Skin of body (tissue), 2 donors: ENCODE results near the gene RAP1A. TPM values are rescaled to one million over a fixed set of nuclear protein-coding genes. Genes with fewer than 3 reads are reported as not detected.

Source experiments
- DNase-seq: peaks from one replicate; lab custom pipeline; 2025; lab: John Stamatoyannopoulos, UW
- total RNA-seq: library from RNA; depleted of rRNA; stranded (reverse); fragments of >200 nt; gene quantifications from one replicate; pipeline ENCODE4 v1.2.3, GENCODE V29; 2014

RAP1A gene
- 21.4 TPM for total RNA-seq

- DNase-seq, result peak; percentile 92
These were observed at the start of gene RAP1A for GRCh38 chr1:111619635-111620440. Gene RAP1A (plus strand): TSS chr1:111619789. CDS start chr1:111691361, 71,572 bp downstream.

DNA sequence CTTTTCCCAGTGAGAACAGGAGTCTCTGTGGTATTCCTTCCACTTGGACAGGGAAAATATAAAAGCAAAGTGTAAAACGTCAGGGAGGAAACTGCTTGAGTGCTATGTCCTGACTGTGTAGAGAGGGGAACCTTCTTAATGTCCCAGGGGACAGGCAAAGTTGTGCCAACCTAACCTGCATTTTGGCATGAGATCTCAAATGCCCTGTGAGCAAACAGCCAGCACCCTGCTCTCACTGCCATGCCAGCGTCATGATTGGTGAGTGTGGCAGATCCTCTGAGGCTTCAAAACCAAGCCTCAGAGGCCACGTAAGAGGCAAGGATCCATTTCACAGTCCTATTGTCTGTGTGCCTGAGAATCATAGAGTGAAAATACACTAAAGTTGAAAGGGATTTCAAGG is 49.7 kb upstream of the RAP1A start:
- DNase-seq, result no peak

GRCh38 chr1:111570781-111571181 is 48.8 kb upstream of the RAP1A start:
- DNase-seq, result no peak

DNA sequence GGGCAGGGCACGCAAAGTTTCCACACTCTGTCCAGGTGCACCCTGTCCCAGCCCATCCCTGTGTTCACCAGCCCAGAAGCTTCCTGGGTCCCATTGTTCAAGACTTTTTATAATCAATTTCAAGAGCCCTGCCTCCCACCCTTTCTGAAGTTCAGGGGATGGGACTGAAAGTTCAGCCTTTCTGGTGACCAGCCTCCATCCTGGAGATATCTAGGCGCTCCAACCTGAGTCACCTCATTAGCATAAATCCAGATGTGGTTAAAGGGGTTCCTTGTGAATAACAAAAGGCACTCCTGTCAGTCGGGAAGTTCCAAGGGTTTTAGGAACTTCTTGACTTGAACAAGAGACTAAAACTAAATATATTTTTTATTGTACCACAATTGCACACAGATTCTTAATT is 48.4 kb upstream of the RAP1A start:
- no peak for DNase-seq

- peak; percentile 16 for DNase-seq
These were observed 47.6 kb upstream of the RAP1A start for GRCh38 chr1:111571987-111572386.

- no peak for DNase-seq
These were observed 43.0 kb upstream of the RAP1A start for GRCh38 chr1:111576547-111576946.

DNA sequence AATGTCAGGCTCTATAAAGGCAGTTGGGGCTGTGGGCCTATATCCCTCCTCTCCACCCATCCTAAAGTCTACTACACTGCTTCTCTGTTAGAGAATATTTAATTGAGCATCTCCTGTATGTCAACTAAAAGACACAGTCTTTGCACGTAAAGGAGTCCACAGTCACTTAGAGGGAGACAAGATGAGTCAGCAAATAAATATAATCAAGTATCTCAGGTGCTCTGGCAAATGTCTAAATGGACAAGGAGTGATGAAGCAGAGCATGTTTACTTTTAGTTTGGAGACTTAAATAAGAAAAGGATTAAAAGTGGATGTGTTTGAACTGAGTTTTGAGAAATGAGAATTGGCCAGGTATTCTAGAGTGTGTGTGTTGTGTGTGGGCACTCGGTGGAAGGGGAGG is 41.8 kb upstream of the RAP1A start:
- DNase-seq, result no peak

GRCh38 chr1:111581166-111581565 is 38.4 kb upstream of the RAP1A start:
- no peak for DNase-seq

GRCh38 chr1:111582016-111582415 is 37.6 kb upstream of the RAP1A start:
- no peak for DNase-seq

- no peak for DNase-seq
These were observed 36.7 kb upstream of the RAP1A start for GRCh38 chr1:111582644-111583618.

DNA sequence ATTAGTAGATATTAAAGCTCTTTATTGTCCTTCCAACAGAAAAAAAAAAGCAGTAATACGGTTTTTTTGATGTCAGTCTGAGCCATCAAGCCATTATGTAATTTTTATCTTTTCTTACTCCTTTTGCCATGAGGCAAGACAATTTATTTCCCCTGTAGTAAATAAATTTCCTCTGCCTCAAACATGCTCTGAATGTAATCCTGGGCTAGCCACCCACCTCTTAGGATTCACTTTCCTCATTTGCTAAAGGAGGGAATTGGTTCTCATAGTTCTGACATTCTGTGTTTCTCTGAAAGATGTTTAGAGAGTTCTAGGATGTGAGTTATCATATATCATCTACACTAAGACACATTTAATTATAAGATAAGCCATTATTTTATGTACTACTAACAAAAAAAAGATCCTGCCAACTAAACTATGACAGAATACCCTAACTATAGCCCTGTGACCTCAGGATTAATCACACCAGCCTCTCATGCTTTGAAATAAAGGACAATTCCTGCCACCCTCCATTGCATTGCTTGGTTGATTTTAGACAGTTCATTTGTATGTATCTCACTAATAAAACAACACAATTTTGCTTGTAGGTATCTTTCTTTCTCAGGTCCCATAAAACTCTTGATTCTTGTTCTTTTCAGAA is 34.0 kb upstream of the RAP1A start:
- DNase-seq, result no peak

DNA sequence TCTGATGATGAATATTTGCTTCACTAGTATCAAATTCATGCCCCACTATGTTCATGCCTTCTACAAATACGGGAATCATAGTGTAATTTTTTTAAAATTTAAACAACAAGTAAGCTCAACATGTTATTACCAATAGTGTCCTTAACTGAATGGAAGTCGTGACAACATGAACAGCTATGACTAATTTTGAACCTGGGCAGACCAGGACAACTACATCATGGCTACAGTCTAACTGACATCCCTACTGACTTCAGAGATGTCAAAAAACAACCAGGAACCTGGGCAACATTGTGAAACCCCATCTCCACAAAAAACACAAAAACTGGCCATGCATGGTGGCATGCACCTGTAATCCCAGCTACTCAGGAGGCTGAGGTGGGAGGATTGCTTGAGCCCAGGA is 33.5 kb upstream of the RAP1A start:
- DNase-seq, result no peak

DNA sequence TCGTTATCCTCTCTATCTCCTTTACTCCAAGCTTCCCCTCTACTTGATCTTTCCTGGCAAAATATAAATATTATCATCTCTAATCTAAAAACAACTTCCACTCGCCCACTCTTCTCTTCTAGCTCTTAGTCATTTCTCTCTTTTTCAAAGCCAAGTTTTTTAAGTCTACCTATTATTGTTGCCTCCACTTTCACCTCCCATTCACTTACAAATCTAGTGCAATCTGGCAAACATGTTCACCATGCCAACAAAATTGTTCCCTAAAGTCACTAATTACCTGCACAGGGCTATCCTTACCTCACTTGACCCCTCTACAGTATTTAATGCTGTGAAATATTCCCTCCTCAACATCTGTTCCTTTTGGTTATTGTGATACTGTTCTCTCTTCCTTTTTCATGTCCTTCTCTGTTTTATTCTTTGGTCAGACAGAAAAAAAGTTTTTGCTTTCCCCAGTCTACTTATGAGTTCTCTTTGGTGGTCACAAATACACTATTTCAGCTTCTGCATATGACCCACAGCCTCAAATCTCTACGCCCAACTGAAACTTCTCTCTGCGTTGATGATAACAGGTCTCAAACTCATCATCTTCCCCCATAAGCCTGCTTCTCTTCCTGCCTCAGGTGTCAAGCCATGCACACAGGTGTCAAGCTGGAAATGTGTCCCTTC is 31.9 kb upstream of the RAP1A start:
- DNase-seq, result no peak

DNA sequence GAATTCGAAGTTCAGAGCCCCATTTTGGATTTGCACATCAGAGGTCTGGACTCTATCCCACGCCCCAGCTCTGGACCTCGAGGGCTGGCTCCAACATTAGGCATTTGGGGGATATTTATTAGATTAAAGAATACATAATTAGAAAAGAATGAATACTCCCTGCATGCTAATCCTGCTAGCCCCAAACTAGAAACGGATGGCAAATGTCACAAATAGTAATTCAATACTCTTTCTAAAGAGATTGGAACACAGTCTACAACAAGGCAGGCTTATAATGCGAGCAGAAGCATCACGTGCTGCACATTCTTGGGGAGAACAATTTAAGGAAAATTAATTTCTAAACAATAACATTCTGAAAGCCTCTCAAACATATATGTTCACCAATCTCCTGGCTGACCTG is 27.7 kb upstream of the RAP1A start:
- DNase-seq, result peak; percentile 49

DNA sequence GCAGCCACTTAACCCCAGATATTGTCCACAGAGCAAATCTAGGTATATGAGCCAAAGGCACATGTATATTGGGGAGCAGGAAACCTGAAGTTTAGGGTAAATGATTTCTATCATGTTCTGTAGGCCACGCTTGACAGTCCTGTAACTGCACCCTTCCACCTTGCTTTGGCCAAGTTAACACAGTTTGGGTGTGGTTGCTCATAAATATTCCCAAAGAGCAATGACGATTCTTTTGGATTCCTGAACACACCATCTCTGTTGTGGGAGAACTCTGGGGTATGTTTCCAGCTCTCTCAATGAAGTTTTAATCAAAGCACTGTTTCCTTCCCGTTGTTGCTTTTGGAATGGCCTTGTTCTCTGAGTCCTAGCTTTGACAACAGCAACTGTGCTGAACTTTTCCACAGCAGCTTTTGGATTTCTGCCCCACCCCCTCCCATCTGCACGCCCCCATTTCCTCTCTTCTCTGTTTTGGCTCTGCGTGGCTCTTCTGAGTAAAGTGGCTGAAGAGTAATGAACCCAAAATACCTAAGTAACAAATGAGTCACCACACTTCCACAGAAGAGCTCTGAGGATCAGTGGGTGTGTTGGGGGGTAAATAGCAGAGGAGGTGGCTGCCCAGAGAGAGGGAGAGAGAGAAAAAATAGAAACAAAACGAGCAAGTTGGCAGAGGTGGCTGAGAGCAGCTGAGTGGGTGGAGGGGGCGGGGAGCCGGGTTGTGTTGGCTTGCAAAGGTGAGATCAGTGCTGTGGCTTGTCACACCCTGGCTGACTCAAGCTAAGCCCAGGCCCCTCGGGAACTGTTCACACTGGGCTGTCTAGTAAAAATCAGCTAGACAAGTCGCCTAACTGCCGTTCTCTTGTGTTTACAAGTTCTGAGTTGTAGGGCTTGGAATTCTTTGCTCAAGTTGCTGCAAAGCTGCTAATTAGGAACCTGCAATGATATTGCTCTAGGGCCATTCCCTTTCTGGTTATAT is 26.9 kb upstream of the RAP1A start:
- peak; percentile 87 for DNase-seq

DNA sequence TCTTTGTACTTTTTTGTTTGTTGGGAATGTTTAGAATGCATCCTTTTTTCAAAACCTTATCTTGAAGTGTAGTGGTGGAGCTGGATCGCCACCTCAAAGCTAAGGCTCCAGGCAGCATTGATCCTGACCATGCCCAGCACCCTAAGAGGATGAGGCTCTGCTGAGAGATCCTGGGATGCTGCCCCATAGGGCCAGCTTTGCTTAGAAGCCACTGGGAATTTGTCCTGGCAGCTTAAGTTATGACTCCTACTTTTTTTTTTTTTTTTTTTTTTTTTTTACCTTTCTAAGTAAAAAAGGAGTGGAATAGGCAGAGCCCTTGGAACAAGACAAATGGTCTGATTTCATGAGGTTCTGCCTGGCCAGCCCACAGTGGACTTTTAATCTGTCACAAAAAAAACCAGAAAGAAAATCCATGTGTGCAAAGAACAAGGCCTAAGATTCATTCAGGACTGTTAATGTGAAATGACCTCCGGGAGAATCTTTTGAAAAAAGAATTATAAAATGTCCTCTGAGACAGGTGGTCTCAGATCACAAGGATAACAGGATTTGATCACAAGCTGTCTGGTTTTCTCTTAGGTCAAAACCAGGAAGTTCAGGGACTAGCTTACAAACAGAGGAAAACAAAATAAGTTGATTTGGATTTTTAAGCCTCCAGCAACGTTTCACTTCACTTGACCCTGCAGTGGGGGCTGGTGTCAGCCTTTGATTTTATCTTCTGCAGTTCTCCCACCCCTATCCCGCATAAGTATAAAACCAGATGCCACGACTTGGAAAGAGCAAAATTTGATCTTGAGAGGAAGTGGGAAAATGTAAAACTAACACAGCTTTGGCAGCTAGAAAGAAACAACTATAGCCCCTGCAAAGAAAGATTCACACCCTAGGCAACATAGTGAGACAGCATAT is 25.9 kb upstream of the RAP1A start:
- DNase-seq, result no peak

GRCh38 chr1:111594306-111594693 is 25.3 kb upstream of the RAP1A start:
- DNase-seq, result no peak

- DNase-seq, result no peak
These were observed 23.8 kb upstream of the RAP1A start for GRCh38 chr1:111595807-111596206.

- DNase-seq, result no peak
These were observed 23.1 kb upstream of the RAP1A start for GRCh38 chr1:111596499-111596898.
